Heart right ventricle (tissue), 16 donors: ENCODE results near the gene RBM33. TPM values are rescaled to one million over a fixed set of nuclear protein-coding genes. Genes with fewer than 3 reads are reported as not detected.
"Not testable (repeated sequence)": the region's sequence is repeated elsewhere in the genome, so short reads cannot be mapped to it uniquely, and the experiment has no call there.

ENCODE experiments used
- ATAC-seq, 8 donors: fragments of 200-7000 bp; cut with Tn5 transposase; one replicate each; pipeline ENCODE4 v1.9.1; 2020; ENCODE audit warnings: mild to moderate bottlenecking in 8 of 8, moderate library complexity in 8 of 8, moderate number of reproducible peaks in 1 of 8
- DNase-seq, 2 donors: peaks; one replicate each; pipeline ENCODE4 v3.0.0-alpha.2; 2020
- H3K27ac ChIP-seq, 10 donors: fragments of 200-600 bp; sonication (generic) in 2 of 10; one replicate each; pipeline versions ENCODE4 v1.5.0 to v1.8.0; 2020 to 2022; ENCODE audit warnings: mild to moderate bottlenecking in 3 of 10
- H3K27me3 ChIP-seq, 7 donors: fragments of 200-600 bp; one replicate each; pipeline ENCODE4 v1.8.0; 2021 to 2022; ENCODE audit warnings: mild to moderate bottlenecking in 2 of 7
- H3K36me3 ChIP-seq, 9 donors: fragments of 200-600 bp; sonication (generic) in 1 of 9; one replicate each; pipeline versions ENCODE4 v1.5.0 to v1.8.0; 2020 to 2022; ENCODE audit warnings: mild to moderate bottlenecking in 2 of 9
- H3K4me1 ChIP-seq, 9 donors: fragments of 200-600 bp; sonication (generic) in 1 of 9; one replicate each; pipeline versions ENCODE4 v1.5.0 to v1.8.0; 2020 to 2022; ENCODE audit warnings: mild to moderate bottlenecking in 4 of 9
- H3K4me3 ChIP-seq, 10 donors: fragments of 200-600 bp; sonication (generic) in 2 of 10; one replicate each; pipeline versions ENCODE4 v1.5.0 to v1.8.0; 2020 to 2022; ENCODE audit warnings: mild to moderate bottlenecking in 7 of 10, moderate library complexity in 2 of 10
- H3K9me3 ChIP-seq, 11 donors: fragments of 200-600 bp in 10 of 11; sonication (generic) in 2 of 11; one replicate each; pipeline versions ENCODE4 v1.5.0 to v1.8.0; 2013 to 2022; ENCODE audit warnings: mild to moderate bottlenecking in 2 of 11, control low read depth in 1 of 11, moderate library complexity in 1 of 11
- WGBS, 2 donors: extraction: QIAGEN DNeasy Blood & Tissue Kit; methylation state at CpG; one replicate each; pipeline ENCODE4 v1.1.7; 2013; ENCODE audit warnings: inconsistent platforms in 1 of 2; 5-methylcytosine and 5-hydroxymethylcytosine counted together
- intact Hi-C, 10 donors: fragments of 100-400 bp; cut with DNase I; formaldehyde crosslinking; loops; one replicate each; pipeline versions ENCODE4 v1.11.1 to v1.14.2; 2022
- polyA plus RNA-seq, 2 donors: library from polyadenylated mRNA; stranded (reverse); fragments of 200-250 nt; gene quantifications; one replicate each; pipeline ENCODE4 v1.2.3, GENCODE V29; 2013
- total RNA-seq, 10 donors: library from RNA; stranded (reverse); fragmentation: NEBNext Ultra II Directional in 3 of 10; extraction: Animal tissue kit (Norgen Biotek cat#: 25700) in 3 of 10; gene quantifications; one replicate each; pipeline versions ENCODE4 v1.2.1 to v1.2.4, GENCODE V29; 2021 to 2023
- TF ChIP-seq, protein P1 (sequence below), 9 donors: fragments of 200-600 bp; sonication (generic) in 2 of 9; IDR thresholded peaks; one replicate each; pipeline versions ENCODE4 v1.5.0 to v1.8.0; 2021 to 2022; ENCODE audit warnings: antibody characterized with exemption in 9 of 9, mild to moderate bottlenecking in 5 of 9, moderate library complexity in 1 of 9
- donor health status: Arrhythmogenic right ventricular cardiomyopathy.
- donor health status: ischemic (EF 13 %, LVEDD 7.1; RV severe dilation, severe dysfunction).
- donor health status: healthy with polysubstance abuse.
- donor health status: DM: no; HTN: yes; CAD: no.
- donor health status: DM: no; HTN: no; CAD: no.
- donor health status: ischemic (EF 25% LVEDD 6.9; RV normal size, moderate dysfunction).
- donor health status: ischemic (EF 25% LVEDD 5.7; RV mildly dilated, moderate dysfunction).
- donor health status: healthy.
- donor health status: DM: yes; HTN: yes; CAD: no.
- donor health status: Ischemic cardiomyopathy.
- donor health status: ischemic (EF 35%, LVEDD 5.7; RV mildly dilated, moderate dysfunction).
- donor health status: nonischemic (EF 11% LVEDD 7.7; RV severe dilation, severe dysfunction).
- donor health status: DM: yes; HTN: yes; CAD: no.
- donor health status: PGD.
- donor health status: ischemic (EF 29% LVEDD 5.4; RV normal size, mild dysfunction).
- donor health status: nonischemic (EF 23%, LVEDD 6.1; RV moderate dilation, normal function).

Gene RBM33
- total and polyA plus RNA-seq, 12 donors: 9.5 to 44.6 (median 35.7) TPM

DNA sequence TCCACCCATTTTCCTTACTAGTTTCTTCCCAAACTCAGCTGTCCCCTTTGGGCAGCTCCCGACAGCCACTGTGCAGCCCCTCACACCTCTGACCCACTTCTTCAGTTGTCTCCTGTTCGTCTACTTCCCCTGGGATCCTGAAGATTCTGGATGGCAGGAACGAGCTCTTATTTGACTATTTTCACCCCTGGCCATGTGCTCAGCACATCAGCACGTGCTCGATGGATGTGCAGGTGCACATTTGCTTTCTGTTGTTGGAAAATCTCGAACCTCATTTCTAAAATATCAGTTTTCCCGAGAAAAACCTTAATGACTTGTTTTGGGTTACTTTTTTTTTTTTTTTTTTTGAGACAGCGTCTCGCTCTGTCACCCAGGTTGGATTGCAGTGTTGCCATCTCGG, 31.8 kb upstream of the RBM33 start:
- no peak overlapping the region for H3K27ac ChIP-seq
- H3K36me3 ChIP-seq: no peaks in the 10 kb centered on the region
- H3K9me3 ChIP-seq: no peaks in the 10 kb centered on the region
- WGBS, 2 donors: 80 to 88% methylated on average over 10 of the region's 10 CpGs
- intact Hi-C loops: no loop called here
- ATAC-seq: no peak
- no peak for DNase-seq
- TF ChIP-seq, protein P1, sequence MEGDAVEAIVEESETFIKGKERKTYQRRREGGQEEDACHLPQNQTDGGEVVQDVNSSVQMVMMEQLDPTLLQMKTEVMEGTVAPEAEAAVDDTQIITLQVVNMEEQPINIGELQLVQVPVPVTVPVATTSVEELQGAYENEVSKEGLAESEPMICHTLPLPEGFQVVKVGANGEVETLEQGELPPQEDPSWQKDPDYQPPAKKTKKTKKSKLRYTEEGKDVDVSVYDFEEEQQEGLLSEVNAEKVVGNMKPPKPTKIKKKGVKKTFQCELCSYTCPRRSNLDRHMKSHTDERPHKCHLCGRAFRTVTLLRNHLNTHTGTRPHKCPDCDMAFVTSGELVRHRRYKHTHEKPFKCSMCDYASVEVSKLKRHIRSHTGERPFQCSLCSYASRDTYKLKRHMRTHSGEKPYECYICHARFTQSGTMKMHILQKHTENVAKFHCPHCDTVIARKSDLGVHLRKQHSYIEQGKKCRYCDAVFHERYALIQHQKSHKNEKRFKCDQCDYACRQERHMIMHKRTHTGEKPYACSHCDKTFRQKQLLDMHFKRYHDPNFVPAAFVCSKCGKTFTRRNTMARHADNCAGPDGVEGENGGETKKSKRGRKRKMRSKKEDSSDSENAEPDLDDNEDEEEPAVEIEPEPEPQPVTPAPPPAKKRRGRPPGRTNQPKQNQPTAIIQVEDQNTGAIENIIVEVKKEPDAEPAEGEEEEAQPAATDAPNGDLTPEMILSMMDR (IDR thresholded peaks at IDR 0.05): no peak
- no peaks in the 10 kb centered on the region for H3K27me3 ChIP-seq
- H3K4me3 ChIP-seq: no peak overlapping the region
- H3K4me1 ChIP-seq: no peaks in the 10 kb centered on the region

DNA sequence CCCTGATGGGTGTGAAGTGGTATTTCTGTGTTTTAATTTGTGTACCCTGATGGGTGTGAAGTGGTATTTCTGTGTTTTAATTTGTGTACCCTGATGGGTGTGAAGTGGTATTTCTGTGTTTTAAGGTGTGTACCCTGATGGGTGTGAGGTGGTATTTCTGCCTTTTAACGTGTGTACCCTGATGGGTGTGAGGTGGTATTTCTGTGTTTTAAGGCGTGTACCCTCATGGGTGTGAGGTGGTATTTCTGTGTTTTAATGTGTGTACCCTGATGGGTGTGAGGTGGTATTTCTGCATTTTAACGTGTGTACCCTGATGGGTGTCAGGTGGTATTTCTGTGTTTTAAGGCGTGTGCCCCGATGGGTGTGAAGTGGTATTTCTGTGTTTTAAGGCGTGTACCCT, 29.4 kb upstream of the RBM33 start:
- intact Hi-C loops: not testable (repeated sequence)
- whole genome bisulfite sequencing, 2 donors: 92 to 97% methylated on average over 6 of the region's 6 CpGs

DNA sequence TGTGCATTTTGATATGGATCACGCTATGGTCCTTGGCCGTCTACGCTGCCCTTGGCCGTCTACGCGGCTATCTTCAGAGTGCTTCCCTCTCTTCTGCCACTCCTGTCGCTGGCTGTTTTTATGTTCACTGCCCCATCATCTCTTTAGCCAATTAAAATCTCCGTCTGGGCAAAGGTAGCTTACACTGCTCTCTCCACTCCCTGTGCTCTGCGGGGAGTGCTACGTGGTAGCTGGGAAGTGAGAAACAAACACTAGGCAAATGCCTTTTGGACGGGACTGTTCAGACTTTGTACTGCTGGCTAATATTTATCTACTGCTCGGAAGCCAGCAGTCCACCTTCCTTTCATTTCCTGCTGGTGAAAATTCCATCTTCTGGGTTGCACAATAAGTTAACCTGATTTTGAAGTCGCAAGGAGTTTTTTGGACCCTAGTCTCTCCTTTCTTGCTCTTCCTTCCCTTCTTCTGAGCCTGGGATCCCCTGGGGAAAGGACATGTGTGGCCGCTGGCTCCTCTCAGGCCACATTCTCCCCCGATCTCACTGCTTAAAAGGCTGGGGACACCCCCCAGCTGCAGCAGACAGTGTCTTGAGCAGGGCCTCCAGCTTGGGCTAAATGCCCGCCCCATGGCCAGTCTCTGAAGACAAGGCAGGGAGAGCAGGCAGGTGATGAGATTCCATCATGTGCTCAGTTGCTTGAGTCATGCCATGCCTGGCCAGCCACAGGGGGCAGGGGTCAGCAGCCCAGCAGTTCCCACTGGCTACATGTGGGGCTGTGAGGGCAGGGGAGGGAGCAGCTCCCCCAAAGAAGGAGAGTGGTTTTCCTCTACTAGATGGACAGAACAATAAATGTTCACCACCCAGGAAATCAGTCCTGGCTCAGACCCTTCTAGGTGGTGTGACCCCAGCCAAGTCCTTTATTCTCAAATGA, 25.5 kb upstream of the RBM33 start:
- WGBS, 2 donors: 75 to 78% methylated on average over 16 of the region's 16 CpGs
- intact Hi-C loops: no loop called here
- no peaks in the 10 kb centered on the region for H3K4me1 ChIP-seq

More for the DNA sequence above, 29.4 kb upstream of the RBM33 start:
- DNase-seq, H3K27ac ChIP-seq, H3K9me3 ChIP-seq, ATAC-seq, H3K27me3 ChIP-seq, H3K4me1 ChIP-seq, H3K4me3 ChIP-seq, H3K36me3 ChIP-seq: not testable (repeated sequence)

DNA sequence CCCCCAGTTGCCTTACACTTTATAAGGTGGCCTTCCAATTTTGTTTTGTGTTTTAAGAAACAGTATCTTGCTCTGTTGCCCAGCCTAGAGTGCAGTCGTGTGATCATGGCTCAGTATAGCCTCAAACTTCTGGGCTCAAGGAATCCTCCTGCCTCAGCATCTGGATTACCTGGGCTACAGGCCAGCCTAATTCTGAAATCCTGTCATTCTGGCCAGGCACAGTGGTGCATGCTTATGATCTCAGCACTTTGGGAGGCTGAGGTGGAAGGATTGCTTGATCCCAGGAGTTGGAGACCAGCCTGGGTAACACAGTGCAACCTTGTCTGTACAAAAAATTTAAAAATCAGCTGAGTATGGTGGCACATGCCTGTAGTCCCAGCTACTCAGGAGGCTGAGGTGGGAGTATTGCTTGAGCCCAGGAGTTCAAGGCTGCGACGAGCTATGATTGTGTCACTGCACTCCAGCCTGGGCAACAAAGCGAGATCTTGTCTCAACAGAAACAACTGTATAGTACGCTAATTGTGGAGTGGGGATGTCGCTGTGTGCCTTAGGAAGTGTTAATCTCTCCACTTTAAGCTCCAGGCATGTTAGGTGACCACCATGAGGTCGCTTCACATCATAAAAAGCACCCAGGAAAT, 24.7 kb upstream of the RBM33 start:
- no peak for ATAC-seq
- 85 to 87% methylated on average over 7 of the region's 7 CpGs for WGBS, 2 donors

More for the DNA sequence above, 25.5 kb upstream of the RBM33 start:
- no peak for DNase-seq
- H3K9me3 ChIP-seq: no peaks in the 10 kb centered on the region
- H3K36me3 ChIP-seq: no peaks in the 10 kb centered on the region
- H3K27ac ChIP-seq: no peak overlapping the region
- no peak overlapping the region for H3K4me3 ChIP-seq
- TF ChIP-seq, protein P1 (IDR thresholded peaks at IDR 0.05): no peak
- ATAC-seq: no peak
- H3K27me3 ChIP-seq: peaks cover 0 to 3% (median 0%) of the 10 kb centered on the region in 7 donors

More for the DNA sequence above, 24.7 kb upstream of the RBM33 start:
- no peaks in the 10 kb centered on the region for H3K36me3 ChIP-seq
- H3K4me3 ChIP-seq: no peak overlapping the region
- no peaks in the 10 kb centered on the region for H3K4me1 ChIP-seq
- no peaks in the 10 kb centered on the region for H3K9me3 ChIP-seq
- TF ChIP-seq, protein P1 (IDR thresholded peaks at IDR 0.05): no peak
- H3K27ac ChIP-seq: no peak overlapping the region
- intact Hi-C loops: no loop called here
- no peak for DNase-seq
- peaks cover 0 to 3% (median 0%) of the 10 kb centered on the region in 7 donors for H3K27me3 ChIP-seq
